H54 (cell line): ENCODE data around the gene MORN5.

ENCODE experiments used
- DNase-seq: peaks from one replicate; pipeline ENCODE4 v3.0.0; 2011; ENCODE audit warnings: low spot score, mixed read lengths; ENCODE audit not compliant: insufficient read length
- FAIRE-seq: peaks from 3 replicates; lab custom pipeline; 2011; peaks lifted over from hg19 to GRCh38; lab: Jason Lieb, UNC
- POLR2A ChIP-seq: IDR thresholded peaks from 2 replicates; pipeline ENCODE4 v1.6.1; 2011; ENCODE audit warnings: low read depth, mild to moderate bottlenecking, low read length

MORN5 gene

GRCh38 chr9:122216138-122216797, 56.6 kb downstream of the MORN5 start:
- FAIRE-seq (no peak), DNase-seq (no peak)

GRCh38 chr9:122216798-122217418, 57.2 kb downstream of the MORN5 start:
- FAIRE-seq: no peak
- no peak for TF ChIP-seq POLR2A
- no peak for DNase-seq

More at GRCh38 chr9:122216138-122216797, 56.6 kb downstream of the MORN5 start:
- no peak for TF ChIP-seq POLR2A

DNA sequence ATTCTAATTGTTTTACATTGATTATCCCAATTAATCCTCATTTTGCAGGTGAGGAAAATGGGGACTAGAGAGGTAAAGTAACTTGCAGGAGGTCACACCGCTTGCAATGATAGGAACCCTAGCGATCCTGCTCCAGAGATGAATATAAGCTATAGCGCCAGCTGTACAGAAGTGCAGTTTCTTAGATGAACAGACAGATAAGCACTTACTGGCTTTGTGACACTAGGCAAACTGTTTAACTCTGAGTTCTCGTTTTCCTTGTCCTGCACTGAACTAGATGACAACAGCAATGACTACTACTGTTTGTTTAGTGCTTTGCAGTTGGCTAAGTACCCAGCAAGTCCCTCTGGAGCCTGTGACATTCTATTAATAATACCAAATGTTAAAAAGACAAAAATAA, 57.9 kb downstream of the MORN5 start:
- TF ChIP-seq POLR2A: no peak
- DNase-seq (no peak), FAIRE-seq (no peak)

GRCh38 chr9:122218071-122218934, 58.6 kb downstream of the MORN5 start:
- TF ChIP-seq POLR2A: no peak
- peak; percentile 84 for FAIRE-seq
- DNase-seq: peak; percentile 86

DNA sequence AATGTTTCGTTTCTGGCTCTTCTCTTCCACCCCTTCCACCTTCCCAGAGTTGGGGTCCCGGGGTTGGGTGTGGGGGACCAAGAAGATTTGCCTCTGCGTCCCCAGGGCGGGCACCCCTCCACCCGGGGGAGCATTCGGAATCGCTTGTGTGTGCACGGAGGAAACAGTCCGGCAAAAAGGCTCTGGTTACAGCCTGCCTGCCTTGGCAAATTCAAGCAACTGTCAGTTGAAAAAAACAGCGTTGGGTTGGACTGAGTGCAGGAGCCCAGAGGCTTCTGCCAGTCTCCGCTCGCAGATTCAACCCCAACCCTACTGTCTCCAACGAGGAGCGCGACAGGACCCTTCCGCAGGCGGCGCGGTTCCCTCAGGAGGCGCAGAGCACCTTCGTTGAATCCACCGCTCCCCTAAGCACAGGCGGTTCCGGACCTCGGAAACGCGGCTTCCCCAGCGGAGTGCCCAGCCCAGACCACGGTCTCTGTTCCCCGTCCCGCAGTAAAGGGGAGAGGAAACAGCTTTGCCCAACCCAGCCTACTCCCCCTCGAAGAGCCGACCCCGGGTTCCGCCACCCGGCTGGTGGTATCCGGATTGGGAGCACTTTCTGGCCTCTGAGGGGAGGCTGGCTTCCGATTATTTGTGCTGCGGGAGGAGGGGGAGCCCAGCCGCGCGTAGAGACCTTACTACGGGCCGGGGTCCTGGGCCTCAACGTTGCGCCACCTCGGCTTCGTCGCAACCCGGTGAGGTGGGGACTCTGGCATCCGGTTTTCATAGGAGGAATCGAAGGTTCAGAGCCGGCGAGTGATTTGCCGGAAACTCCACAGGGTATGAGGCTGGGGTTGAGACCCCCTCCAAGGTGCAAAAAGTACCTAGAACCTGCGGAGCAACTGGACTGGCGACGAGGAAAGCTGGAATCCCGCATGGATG, 59.5 kb downstream of the MORN5 start:
- TF ChIP-seq POLR2A: no peak
- FAIRE-seq: no peak
- no peak for DNase-seq

- DNase-seq (no peak), FAIRE-seq (no peak)
- no peak for TF ChIP-seq POLR2A
These were observed 60.4 kb downstream of the MORN5 start for GRCh38 chr9:122219856-122220672.

- no peak for TF ChIP-seq POLR2A
- DNase-seq (no peak), FAIRE-seq (no peak)
These were observed 61.0 kb downstream of the MORN5 start for GRCh38 chr9:122220673-122221182.

DNA sequence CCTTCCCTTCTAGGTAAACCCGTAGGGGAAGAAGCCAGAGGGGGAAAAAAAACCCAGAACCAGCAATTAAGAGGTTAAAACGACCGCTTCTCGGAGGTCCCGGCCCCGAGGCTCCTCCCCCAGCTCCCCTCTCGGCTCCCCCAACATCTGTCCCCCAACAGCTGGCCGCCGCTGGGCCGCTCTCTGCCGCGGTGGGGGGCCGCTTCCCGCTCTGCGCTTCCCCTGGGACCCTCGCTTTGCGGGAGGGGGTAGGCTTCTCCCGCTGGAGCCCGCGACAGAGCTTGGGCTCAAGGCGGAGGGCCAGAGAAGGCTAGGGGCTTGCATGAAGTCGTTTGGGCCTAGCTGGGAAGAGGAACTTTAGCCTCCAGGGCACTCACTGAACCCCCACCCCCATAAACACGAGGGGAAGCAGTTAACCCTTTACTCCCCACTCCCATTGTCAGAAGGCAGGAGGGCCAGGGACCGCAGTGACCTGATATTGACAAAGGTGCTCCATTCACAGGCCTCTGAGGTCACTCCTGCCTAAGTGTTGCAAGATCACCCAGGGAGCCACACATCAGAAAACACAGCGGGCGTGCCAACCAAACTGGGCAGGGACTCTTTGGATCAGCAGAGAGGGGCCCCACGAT, 61.6 kb downstream of the MORN5 start:
- no peak for DNase-seq
- TF ChIP-seq POLR2A: no peak
- FAIRE-seq: no peak

- DNase-seq (no peak), FAIRE-seq (no peak)
- TF ChIP-seq POLR2A: no peak
These were observed 63.1 kb downstream of the MORN5 start for GRCh38 chr9:122222791-122223190.

DNA sequence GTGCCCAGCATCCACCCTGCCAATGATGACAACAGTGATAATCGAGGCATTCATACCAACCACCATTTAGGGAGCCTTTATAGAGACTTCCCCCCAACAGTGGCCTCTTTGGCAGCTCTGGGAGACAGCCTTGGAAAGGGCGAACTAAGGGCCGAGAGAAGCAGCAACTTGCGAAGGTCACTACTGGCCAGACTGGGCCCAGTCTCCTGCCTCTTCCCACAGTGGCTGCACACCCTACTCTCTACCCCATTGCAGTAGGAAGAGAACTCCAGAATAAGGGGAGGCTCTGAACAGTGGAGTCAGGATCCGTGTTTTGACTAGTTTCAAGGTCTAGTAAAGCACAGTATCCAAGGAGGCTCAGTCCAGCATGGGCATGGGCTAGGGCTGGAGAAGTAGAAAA, 63.7 kb downstream of the MORN5 start:
- FAIRE-seq (no peak), DNase-seq (no peak)
- TF ChIP-seq POLR2A: no peak

DNA sequence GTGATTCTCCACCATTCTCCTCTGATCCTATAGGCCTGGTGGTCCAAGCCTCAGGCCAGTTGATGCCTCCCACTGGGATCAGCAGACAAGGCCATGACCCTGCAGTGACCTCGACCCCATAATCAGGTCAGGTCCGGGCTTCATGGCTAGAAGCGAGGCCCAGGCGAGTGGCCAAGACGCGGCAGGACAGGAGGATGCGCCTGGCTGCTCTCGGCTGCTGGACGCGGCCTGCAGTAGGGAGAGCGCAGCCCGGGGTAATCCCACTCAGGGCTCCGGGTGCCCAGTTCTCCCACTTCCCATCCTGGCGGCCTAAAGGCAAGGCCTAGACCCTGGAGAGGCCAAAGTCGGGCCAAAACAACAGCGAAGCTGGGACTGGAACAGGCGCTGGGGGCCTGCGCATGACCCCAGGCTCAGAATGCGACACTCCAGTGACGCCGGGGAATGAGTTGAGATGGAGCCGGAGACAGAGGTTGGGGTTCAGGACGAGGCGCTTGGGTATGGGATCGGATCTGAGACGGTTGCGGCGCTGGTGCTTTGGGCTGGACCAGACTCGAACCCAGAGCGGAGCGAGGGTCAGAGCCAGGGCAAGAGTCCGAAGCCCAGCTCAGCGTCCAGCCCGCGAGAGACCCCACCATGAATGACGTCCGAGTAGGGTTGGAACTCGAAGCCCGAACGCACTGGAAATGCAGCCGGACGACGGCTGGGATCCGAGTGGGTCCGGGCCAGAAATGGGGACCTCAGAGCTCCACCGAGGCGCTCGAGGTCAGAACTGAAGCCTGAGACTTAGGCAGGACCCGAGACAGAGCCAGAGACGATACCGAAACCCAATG, 65.8 kb downstream of the MORN5 start:
- DNase-seq (no peak), FAIRE-seq (no peak)
- TF ChIP-seq POLR2A: no peak
